Ovary (tissue), 9 donors: ENCODE data around the gene GALNTL6. TPM values are rescaled to one million over a fixed set of nuclear protein-coding genes. Genes with fewer than 3 reads are reported as not detected.

Source experiments
- DNase-seq, 5 donors: peaks; one replicate each; pipeline ENCODE4 v3.0.0-alpha.2; 2019 to 2020
- H3K27ac ChIP-seq, 2 donors: fragments of 200-600 bp; one replicate each; pipeline versions ENCODE4 v1.5.1 to v1.8.0; 2019 to 2022
- H3K27me3 ChIP-seq: fragments of 200-600 bp; one replicate; pipeline ENCODE4 v1.8.0; 2022
- H3K36me3 ChIP-seq: fragments of 200-600 bp; sonication (generic); one replicate; pipeline ENCODE4 v1.5.1; 2019
- H3K4me1 ChIP-seq: one replicate; pipeline ENCODE4 v1.8.1; 2013; ENCODE audit warnings: mild to moderate bottlenecking, moderate library complexity; ENCODE audit not compliant: insufficient read depth
- H3K4me3 ChIP-seq: fragments of 200-600 bp; sonication (generic); one replicate; pipeline ENCODE4 v1.5.1; 2017
- H3K9me3 ChIP-seq, 2 donors: fragments of 200-600 bp in 1 of 2; sonication (generic) in 1 of 2; one replicate each; pipeline versions ENCODE4 v1.5.1 to v1.8.1; 2013 to 2019; ENCODE audit warnings: mild to moderate bottlenecking in 1 of 2, moderate library complexity in 1 of 2
- EP300 ChIP-seq: sonication (generic); formaldehyde crosslinking; IDR thresholded peaks from one replicate; pipeline ENCODE4 v1.6.1; 2017; ENCODE audit warnings: antibody characterized with exemption
- POLR2A ChIP-seq: fragments of 450-650 bp; IDR thresholded peaks from one replicate; pipeline ENCODE4 v1.6.1; 2017; ENCODE audit warnings: antibody characterized with exemption, mild to moderate bottlenecking, moderate library complexity
- WGBS, 3 donors: extraction: QIAGEN DNeasy Blood & Tissue Kit in 1 of 3; methylation state at CpG; one replicate each; pipeline versions ENCODE4 v1.1.5 to v1.1.7; 2013 to 2017; 5-methylcytosine and 5-hydroxymethylcytosine counted together
- intact Hi-C, 4 donors: fragments of 100-400 bp; cut with DNase I; formaldehyde crosslinking; loops; one replicate each; pipeline versions ENCODE4 v1.11.0 to v1.15.1; 2022 to 2023
- polyA plus RNA-seq, 2 donors: library from polyadenylated mRNA; stranded (reverse); fragments of 200-250 nt in 1 of 2; fragments of 350-450 nt in 1 of 2; fragmentation: Illumina TruSeq in 1 of 2; extraction: RNeasy Lipid Tissue Mini Kit (QIAGEN cat#74804) in 1 of 2; gene quantifications; one replicate each; pipeline ENCODE4 v1.2.3, GENCODE V29; 2013 to 2014
- total RNA-seq, 7 donors: library from RNA; depleted of rRNA in 2 of 7; stranded (reverse); fragments of >200 nt in 2 of 7; fragmentation: NEBNext Ultra II Directional in 3 of 7; extraction: Animal tissue kit (Norgen Biotek cat#: 25700) in 3 of 7; gene quantifications; one replicate each; pipeline versions ENCODE4 v1.1.0 to v1.2.4, GENCODE V29; 2016 to 2023
- TF ChIP-seq, protein P1 (sequence below), 3 donors: fragments of 450-650 bp in 2 of 3; fragments of 200-600 bp in 1 of 3; IDR thresholded peaks; one replicate each; pipeline versions ENCODE4 v1.5.1 to v1.8.0; 2016 to 2022; ENCODE audit warnings: antibody characterized with exemption in 3 of 3, mild to moderate bottlenecking in 1 of 3
- donor health status: DM: no; HTN: no; CAD: no; lungs with moderate emphysema.
- donor health status: DM: no; HTN: no; CAD: no.
- donor health status: Bipolar disorder and iron deficiency.
- donor health status: DM: yes; HTN: yes; CAD: no.
- donor health status: DM: no; HTN: no; CAD: no.
- donor health status: DM: yes; HTN: yes; CAD: no.

Gene GALNTL6
- total and polyA plus RNA-seq, 9 donors = 0.11 to 1.8 TPM; not detected in 7

- WGBS, 3 donors = 90 to 97% (median 96%) methylated on average over 11 of the region's 11 CpGs
These were observed 116.3 kb downstream of the GALNTL6 start for GRCh38 chr4:171929477-171929876.

DNA sequence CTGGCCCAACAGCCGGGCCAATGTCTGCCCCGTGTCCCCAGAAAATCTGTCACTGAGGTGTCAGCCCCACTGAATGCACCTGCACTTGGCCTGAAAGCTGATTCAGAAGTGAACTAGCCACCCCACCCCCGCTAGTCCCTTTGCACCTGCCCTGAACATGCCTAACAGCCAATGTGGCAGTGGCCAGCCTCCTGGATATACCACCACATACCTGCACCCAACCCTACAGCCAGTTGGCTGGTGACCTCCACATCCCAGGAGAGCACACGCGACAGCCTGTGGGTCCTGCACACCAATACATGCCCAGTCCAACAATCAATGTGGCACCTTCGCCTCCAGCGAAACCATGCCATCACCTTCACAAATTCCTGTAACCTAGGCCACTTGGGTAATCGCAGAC, 116.7 kb downstream of the GALNTL6 start:
- Histone ChIP-seq H3K36me3 (no peaks in the 10 kb centered on the region), H3K27me3 (no peaks in the 10 kb centered on the region), H3K4me3 (no peak overlapping the region), H3K27ac (no peak overlapping the region), H3K9me3 (no peaks in the 10 kb centered on the region), H3K4me1 (no peaks in the 10 kb centered on the region)
- TF ChIP-seq, protein P1, sequence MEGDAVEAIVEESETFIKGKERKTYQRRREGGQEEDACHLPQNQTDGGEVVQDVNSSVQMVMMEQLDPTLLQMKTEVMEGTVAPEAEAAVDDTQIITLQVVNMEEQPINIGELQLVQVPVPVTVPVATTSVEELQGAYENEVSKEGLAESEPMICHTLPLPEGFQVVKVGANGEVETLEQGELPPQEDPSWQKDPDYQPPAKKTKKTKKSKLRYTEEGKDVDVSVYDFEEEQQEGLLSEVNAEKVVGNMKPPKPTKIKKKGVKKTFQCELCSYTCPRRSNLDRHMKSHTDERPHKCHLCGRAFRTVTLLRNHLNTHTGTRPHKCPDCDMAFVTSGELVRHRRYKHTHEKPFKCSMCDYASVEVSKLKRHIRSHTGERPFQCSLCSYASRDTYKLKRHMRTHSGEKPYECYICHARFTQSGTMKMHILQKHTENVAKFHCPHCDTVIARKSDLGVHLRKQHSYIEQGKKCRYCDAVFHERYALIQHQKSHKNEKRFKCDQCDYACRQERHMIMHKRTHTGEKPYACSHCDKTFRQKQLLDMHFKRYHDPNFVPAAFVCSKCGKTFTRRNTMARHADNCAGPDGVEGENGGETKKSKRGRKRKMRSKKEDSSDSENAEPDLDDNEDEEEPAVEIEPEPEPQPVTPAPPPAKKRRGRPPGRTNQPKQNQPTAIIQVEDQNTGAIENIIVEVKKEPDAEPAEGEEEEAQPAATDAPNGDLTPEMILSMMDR (IDR thresholded peaks at IDR 0.05) = no peak
- TF ChIP-seq POLR2A (no peak), EP300 (no peak)
- no peak for DNase-seq
- intact Hi-C loops = no loop called here
- 84 to 97% (median 91%) methylated on average over 8 of the region's 8 CpGs for WGBS, 3 donors

More at GRCh38 chr4:171929477-171929876, 116.3 kb downstream of the GALNTL6 start:
- H3K4me3 ChIP-seq = no peak overlapping the region
- H3K27me3 ChIP-seq = no peaks in the 10 kb centered on the region
- no peaks in the 10 kb centered on the region for H3K9me3 ChIP-seq
- no peak for DNase-seq
- no peaks in the 10 kb centered on the region for H3K4me1 ChIP-seq
- no peaks in the 10 kb centered on the region for H3K36me3 ChIP-seq
- intact Hi-C loops = no loop called here
- TF ChIP-seq EP300 = no peak
- TF ChIP-seq, protein P1 (IDR thresholded peaks at IDR 0.05) = no peak
- no peak for TF ChIP-seq POLR2A
- no peak overlapping the region for H3K27ac ChIP-seq

DNA sequence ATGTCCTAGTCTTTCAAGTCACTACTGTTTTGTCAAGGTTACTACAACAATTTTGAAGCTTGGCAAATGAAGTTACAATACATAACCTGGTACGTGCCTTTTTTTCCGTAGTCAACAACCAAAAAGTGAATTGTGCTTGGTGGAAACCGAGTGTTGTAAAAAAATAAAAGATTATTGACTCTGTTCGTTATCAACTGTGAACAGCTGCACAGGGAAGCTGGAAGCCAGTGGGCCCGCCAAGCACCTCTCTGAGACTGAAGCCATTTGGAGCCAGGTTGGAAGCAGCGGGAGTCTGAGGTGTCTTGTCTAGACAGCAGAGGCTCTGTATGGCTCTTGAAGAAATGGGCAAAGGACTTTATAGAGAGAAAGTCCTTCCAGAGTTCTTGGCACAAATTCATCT, 119.0 kb downstream of the GALNTL6 start:
- DNase-seq = no peak
- intact Hi-C loops = no loop called here
- H3K36me3 ChIP-seq = no peaks in the 10 kb centered on the region
- WGBS, 3 donors = 40 to 76% (median 48%) methylated on average over 6 of the region's 6 CpGs
- H3K27me3 ChIP-seq = no peaks in the 10 kb centered on the region
- no peak overlapping the region for H3K4me3 ChIP-seq
- no peak overlapping the region for H3K27ac ChIP-seq
- TF ChIP-seq, protein P1 (IDR thresholded peaks at IDR 0.05) = no peak
- no peaks in the 10 kb centered on the region for H3K9me3 ChIP-seq
- no peaks in the 10 kb centered on the region for H3K4me1 ChIP-seq

GRCh38 chr4:171940656-171941055, 127.5 kb downstream of the GALNTL6 start:
- WGBS, 3 donors = 92 to 95% (median 94%) methylated on average over 6 of the region's 6 CpGs
- no peaks in the 10 kb centered on the region for H3K36me3 ChIP-seq
- H3K4me3 ChIP-seq = no peak overlapping the region
- no peak for DNase-seq
- no peaks in the 10 kb centered on the region for H3K9me3 ChIP-seq
- TF ChIP-seq, protein P1 (IDR thresholded peaks at IDR 0.05) = no peak
- TF ChIP-seq POLR2A = no peak
- no peak for TF ChIP-seq EP300
- H3K4me1 ChIP-seq = no peaks in the 10 kb centered on the region
- H3K27me3 ChIP-seq = no peaks in the 10 kb centered on the region
- H3K27ac ChIP-seq = no peak overlapping the region
- intact Hi-C loops = no loop called here

DNA sequence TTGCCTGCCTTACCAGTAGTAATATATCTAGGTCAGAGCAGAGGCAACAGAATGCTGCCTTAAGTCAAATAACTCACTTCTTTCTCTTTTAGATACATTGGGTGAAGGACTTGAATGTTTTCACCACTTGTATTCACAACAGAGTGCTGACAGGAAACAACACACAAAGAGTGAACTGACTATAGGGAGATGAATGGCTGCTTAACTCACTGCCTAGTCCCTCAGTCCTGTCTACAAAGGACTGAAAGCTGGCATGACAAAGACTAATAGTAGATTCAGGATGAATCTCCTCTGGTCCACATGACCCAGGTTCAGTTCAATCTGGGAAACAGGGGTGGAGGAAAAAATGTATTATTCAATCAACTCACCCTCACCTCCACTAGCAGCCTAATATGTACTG, 134.2 kb downstream of the GALNTL6 start:
- H3K9me3 ChIP-seq = no peaks in the 10 kb centered on the region
- TF ChIP-seq POLR2A = no peak
- TF ChIP-seq, protein P1 (IDR thresholded peaks at IDR 0.05) = no peak
- no peak for TF ChIP-seq EP300
- no peak for DNase-seq
- no peaks in the 10 kb centered on the region for H3K27me3 ChIP-seq
- H3K36me3 ChIP-seq = no peaks in the 10 kb centered on the region
- H3K27ac ChIP-seq = no peak overlapping the region
- no peak overlapping the region for H3K4me3 ChIP-seq
- intact Hi-C loops = no loop called here
- no peaks in the 10 kb centered on the region for H3K4me1 ChIP-seq
